Astrocyte (in vitro differentiated cells and primary cell): ENCODE data around the gene LRRC7. TPM values are rescaled to one million over a fixed set of nuclear protein-coding genes. Genes with fewer than 3 reads are reported as not detected.

Experiments
- DNase-seq: peaks from one replicate; pipeline ENCODE4 v3.0.0-alpha.2; 2010; ENCODE audit warnings: low read depth
- FAIRE-seq: peaks from 2 replicates; lab custom pipeline; 2011; peaks lifted over from hg19 to GRCh38; lab: Jason Lieb, UNC
- H2AFZ ChIP-seq: 2 replicates; pipeline ENCODE4 v1.6.0; 2012; ENCODE audit warnings: low read depth, low read length, inconsistent platforms
- H3K27ac ChIP-seq: 2 replicates; pipeline ENCODE4 v1.5.1; 2011; ENCODE audit warnings: low read depth, low read length, inconsistent platforms
- H3K27me3 ChIP-seq: 2 replicates; pipeline ENCODE4 v1.6.0; 2011; ENCODE audit warnings: low read length, inconsistent platforms; ENCODE audit not compliant: insufficient read depth
- H3K36me3 ChIP-seq: 2 replicates; pipeline ENCODE4 v1.5.1; 2011; ENCODE audit warnings: low read length, inconsistent platforms; ENCODE audit not compliant: insufficient read depth
- H3K4me1 ChIP-seq: 2 replicates; pipeline ENCODE4 v1.5.1; 2011; ENCODE audit warnings: low read length, inconsistent platforms; ENCODE audit not compliant: insufficient read depth
- H3K4me2 ChIP-seq: 2 replicates; pipeline ENCODE4 v1.6.0; 2012; ENCODE audit warnings: low read length, inconsistent platforms
- H3K4me3 ChIP-seq: 2 replicates; pipeline ENCODE4 v1.5.1; 2011; ENCODE audit warnings: low read depth, mild to moderate bottlenecking, low read length, inconsistent platforms; ENCODE audit not compliant: insufficient read depth
- H3K79me2 ChIP-seq: 2 replicates; pipeline ENCODE4 v1.6.0; 2012; ENCODE audit warnings: mild to moderate bottlenecking, low read length, inconsistent platforms; ENCODE audit not compliant: insufficient read depth
- H3K9ac ChIP-seq: 2 replicates; pipeline ENCODE4 v1.6.0; 2012; ENCODE audit warnings: mild to moderate bottlenecking, low read length, inconsistent platforms
- H3K9me3 ChIP-seq: 2 replicates; pipeline ENCODE4 v1.5.1; 2012; ENCODE audit warnings: low read depth, mild to moderate bottlenecking, low read length, inconsistent platforms; ENCODE audit not compliant: insufficient read depth
- H4K20me1 ChIP-seq: 2 replicates; pipeline ENCODE4 v1.6.0; 2012; ENCODE audit warnings: low read length, inconsistent platforms; ENCODE audit not compliant: insufficient read depth
- H3K27ac Mint-ChIP-seq: one replicate; pipeline ENCODE4 v1.8.0; 2021; ENCODE audit warnings: mild to moderate bottlenecking, mixed read lengths; ENCODE audit not compliant: unreplicated experiment
- H3K27me3 Mint-ChIP-seq: one replicate; pipeline ENCODE4 v1.8.0; 2021; ENCODE audit warnings: low read depth, mixed read lengths; ENCODE audit not compliant: unreplicated experiment
- H3K36me3 Mint-ChIP-seq: one replicate; pipeline ENCODE4 v1.8.0; 2021; ENCODE audit warnings: low read depth, mixed read lengths; ENCODE audit not compliant: unreplicated experiment
- H3K4me1 Mint-ChIP-seq: one replicate; pipeline ENCODE4 v1.8.0; 2021; ENCODE audit warnings: low read depth, mixed read lengths; ENCODE audit not compliant: unreplicated experiment
- H3K4me3 Mint-ChIP-seq: one replicate; pipeline ENCODE4 v1.8.0; 2021; ENCODE audit warnings: mild to moderate bottlenecking, moderate library complexity, mixed read lengths; ENCODE audit not compliant: unreplicated experiment
- H3K9me3 Mint-ChIP-seq: one replicate; pipeline ENCODE4 v1.8.0; 2021; ENCODE audit warnings: mild to moderate bottlenecking, mixed read lengths; ENCODE audit not compliant: unreplicated experiment
- EZH2 ChIP-seq: IDR thresholded peaks from 2 replicates; pipeline ENCODE4 v1.6.1; 2012; ENCODE audit warnings: mild to moderate bottlenecking, low read length, inconsistent platforms; ENCODE audit not compliant: insufficient read depth
- total RNA-seq: library from RNA; stranded (reverse); gene quantifications from 2 replicates; pipeline ENCODE4 v1.2.1, GENCODE V29; 2021
- TF ChIP-seq, protein P1 (sequence below): IDR thresholded peaks from 2 replicates; pipeline ENCODE4 v1.5.1; 2011; ENCODE audit warnings: low read depth, mild to moderate bottlenecking, inconsistent platforms, low read length, moderate library complexity; ENCODE audit not compliant: insufficient read depth

Gene LRRC7
- total RNA-seq, 1 donor from 2014 or later = 0.27 TPM

GRCh38 chr1:69913977-69914376, 346.3 kb downstream of the LRRC7 start:
- Histone ChIP-seq H4K20me1 (no peaks in the 10 kb centered on the region), H3K27me3 (no peaks in the 10 kb centered on the region), H3K4me3 (no peak overlapping the region), H3K9me3 (no peaks in the 10 kb centered on the region), H3K4me1 (peaks cover 5% of the 10 kb centered on the region), H3K79me2 (no peaks in the 10 kb centered on the region), H3K36me3 (no peaks in the 10 kb centered on the region), H3K27ac (no peak overlapping the region), H2AFZ (no peak overlapping the region), H3K9ac (no peak overlapping the region), H3K4me2 (no peak overlapping the region)
- H3K27ac Mint-ChIP-seq = no peak overlapping the region
- H3K9me3 Mint-ChIP-seq = peaks cover 14% of the 10 kb centered on the region
- FAIRE-seq (peak; percentile 85), DNase-seq (peak; percentile 70)
- no peak for TF ChIP-seq EZH2
- TF ChIP-seq, protein P1, sequence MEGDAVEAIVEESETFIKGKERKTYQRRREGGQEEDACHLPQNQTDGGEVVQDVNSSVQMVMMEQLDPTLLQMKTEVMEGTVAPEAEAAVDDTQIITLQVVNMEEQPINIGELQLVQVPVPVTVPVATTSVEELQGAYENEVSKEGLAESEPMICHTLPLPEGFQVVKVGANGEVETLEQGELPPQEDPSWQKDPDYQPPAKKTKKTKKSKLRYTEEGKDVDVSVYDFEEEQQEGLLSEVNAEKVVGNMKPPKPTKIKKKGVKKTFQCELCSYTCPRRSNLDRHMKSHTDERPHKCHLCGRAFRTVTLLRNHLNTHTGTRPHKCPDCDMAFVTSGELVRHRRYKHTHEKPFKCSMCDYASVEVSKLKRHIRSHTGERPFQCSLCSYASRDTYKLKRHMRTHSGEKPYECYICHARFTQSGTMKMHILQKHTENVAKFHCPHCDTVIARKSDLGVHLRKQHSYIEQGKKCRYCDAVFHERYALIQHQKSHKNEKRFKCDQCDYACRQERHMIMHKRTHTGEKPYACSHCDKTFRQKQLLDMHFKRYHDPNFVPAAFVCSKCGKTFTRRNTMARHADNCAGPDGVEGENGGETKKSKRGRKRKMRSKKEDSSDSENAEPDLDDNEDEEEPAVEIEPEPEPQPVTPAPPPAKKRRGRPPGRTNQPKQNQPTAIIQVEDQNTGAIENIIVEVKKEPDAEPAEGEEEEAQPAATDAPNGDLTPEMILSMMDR = no peak
- no peaks in the 10 kb centered on the region for H3K36me3 Mint-ChIP-seq
- peaks cover 6% of the 10 kb centered on the region for H3K4me1 Mint-ChIP-seq
- no peaks in the 10 kb centered on the region for H3K27me3 Mint-ChIP-seq
- no peak overlapping the region for H3K4me3 Mint-ChIP-seq

GRCh38 chr1:69914976-69915765, 347.4 kb downstream of the LRRC7 start:
- H3K36me3 Mint-ChIP-seq = no peaks in the 10 kb centered on the region
- TF ChIP-seq, protein P1 = no peak
- no peak for TF ChIP-seq EZH2
- no peaks in the 10 kb centered on the region for H3K27me3 Mint-ChIP-seq
- peak overlapping the region; percentile 10 for H3K27ac Mint-ChIP-seq
- H3K9me3 Mint-ChIP-seq = peaks cover 7% of the 10 kb centered on the region
- FAIRE-seq (no peak), DNase-seq (peak; percentile 6)
- H3K9ac ChIP-seq = no peak overlapping the region
- H4K20me1 ChIP-seq = no peaks in the 10 kb centered on the region
- peaks cover 5% of the 10 kb centered on the region for H3K4me1 ChIP-seq
- H3K4me3 ChIP-seq = no peak overlapping the region
- peaks cover 6% of the 10 kb centered on the region for H3K4me1 Mint-ChIP-seq
- H3K36me3 ChIP-seq = no peaks in the 10 kb centered on the region
- no peak overlapping the region for H3K4me3 Mint-ChIP-seq
- no peak overlapping the region for H2AFZ ChIP-seq
- no peak overlapping the region for H3K27ac ChIP-seq
- H3K27me3 ChIP-seq = no peaks in the 10 kb centered on the region
- H3K79me2 ChIP-seq = no peaks in the 10 kb centered on the region
- peak overlapping the region; percentile 15 for H3K4me2 ChIP-seq
- H3K9me3 ChIP-seq = no peaks in the 10 kb centered on the region
